Thymus (tissue), 11 donors: ENCODE data around the gene HIPK1. TPM values are rescaled to one million over a fixed set of nuclear protein-coding genes. Genes with fewer than 3 reads are reported as not detected.

Experiments used
- DNase-seq, 9 donors: peaks; one replicate each; pipeline ENCODE4 v3.0.0-alpha.2; 2013; ENCODE audit warnings: low spot score in 9 of 9, low read depth in 6 of 9, missing footprints in 1 of 9
- H3K27ac ChIP-seq, 2 donors: one replicate each; pipeline ENCODE4 v1.5.1; 2013; ENCODE audit warnings: control low read depth in 1 of 2, low read depth in 1 of 2, low read length in 1 of 2, mild to moderate bottlenecking in 1 of 2, moderate library complexity in 1 of 2
- H3K27me3 ChIP-seq, 2 donors: one replicate each; pipeline ENCODE4 v1.5.1; 2013; ENCODE audit warnings: low read length in 1 of 2; ENCODE audit not compliant: control insufficient read depth in 2 of 2, insufficient read depth in 1 of 2
- H3K36me3 ChIP-seq, 2 donors: one replicate each; pipeline ENCODE4 v1.5.1; 2013; ENCODE audit warnings: low read length in 1 of 2, mild to moderate bottlenecking in 1 of 2, moderate library complexity in 1 of 2; ENCODE audit not compliant: control insufficient read depth in 2 of 2, insufficient read depth in 2 of 2
- H3K4me1 ChIP-seq, 2 donors: one replicate each; pipeline ENCODE4 v1.5.1; 2013; ENCODE audit warnings: low read length in 2 of 2; ENCODE audit not compliant: control insufficient read depth in 2 of 2, insufficient read depth in 2 of 2
- H3K4me3 ChIP-seq, 2 donors: one replicate each; pipeline ENCODE4 v1.5.1; 2013; ENCODE audit warnings: low read length in 2 of 2, control low read depth in 1 of 2, mild to moderate bottlenecking in 1 of 2
- H3K9me3 ChIP-seq, 2 donors: one replicate each; pipeline ENCODE4 v1.5.1; 2013; ENCODE audit warnings: low read length in 1 of 2, mild to moderate bottlenecking in 1 of 2; ENCODE audit not compliant: control insufficient read depth in 2 of 2, insufficient read depth in 1 of 2
- WGBS: extraction: QIAGEN DNeasy Blood & Tissue Kit; methylation state at CpG from one replicate; pipeline ENCODE4 v1.1.7; 2013; 5-methylcytosine and 5-hydroxymethylcytosine counted together
- polyA plus RNA-seq: library from polyadenylated mRNA; stranded (reverse); fragments of 200-250 nt; gene quantifications from one replicate; pipeline ENCODE4 v1.2.3, GENCODE V29; 2013
- total RNA-seq: library from RNA; stranded (reverse); fragments of 120-200 nt; gene quantifications from one replicate; pipeline ENCODE4 v1.2.4, GENCODE V29; 2013
- donor health status: healthy.

The HIPK1 gene
- total and polyA plus RNA-seq, 2 donors = 30.1 to 40.6 TPM

DNA sequence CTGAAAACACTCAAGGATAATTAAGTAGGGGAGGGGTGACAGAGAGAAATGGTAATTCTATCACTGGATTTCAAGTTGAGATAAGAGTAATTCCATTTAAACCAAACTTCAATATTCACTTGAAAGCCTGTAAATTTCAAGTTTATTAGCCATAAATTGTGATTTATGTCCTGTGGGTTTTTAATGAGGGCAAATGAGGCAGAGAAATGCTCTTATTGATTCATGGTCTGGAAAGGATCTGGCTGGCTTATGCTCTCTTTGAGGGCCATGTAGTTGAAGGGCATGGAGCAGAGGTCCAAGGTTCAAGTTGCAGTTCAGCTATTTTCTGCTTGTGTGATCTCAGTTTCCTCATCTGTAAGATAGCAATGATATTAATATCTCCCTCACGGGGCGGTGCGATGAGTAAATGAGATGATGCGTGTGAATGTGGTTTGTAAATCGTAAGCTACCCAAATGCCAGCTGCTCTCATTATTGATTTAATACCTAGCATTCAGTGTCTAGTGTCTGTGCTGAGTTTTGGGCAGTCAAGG lies 62.4 kb downstream of the HIPK1 start:
- no peak for DNase-seq
- Histone ChIP-seq H3K36me3 (no peaks in the 10 kb centered on the region), H3K4me1 (no peaks in the 10 kb centered on the region), H3K9me3 (peaks cover 0 to 23% of the 10 kb centered on the region in 2 donors), H3K27ac (no peak overlapping the region), H3K27me3 (no peaks in the 10 kb centered on the region), H3K4me3 (no peak overlapping the region)
- 97% methylated on average over 5 of the region's 5 CpGs for WGBS

DNA sequence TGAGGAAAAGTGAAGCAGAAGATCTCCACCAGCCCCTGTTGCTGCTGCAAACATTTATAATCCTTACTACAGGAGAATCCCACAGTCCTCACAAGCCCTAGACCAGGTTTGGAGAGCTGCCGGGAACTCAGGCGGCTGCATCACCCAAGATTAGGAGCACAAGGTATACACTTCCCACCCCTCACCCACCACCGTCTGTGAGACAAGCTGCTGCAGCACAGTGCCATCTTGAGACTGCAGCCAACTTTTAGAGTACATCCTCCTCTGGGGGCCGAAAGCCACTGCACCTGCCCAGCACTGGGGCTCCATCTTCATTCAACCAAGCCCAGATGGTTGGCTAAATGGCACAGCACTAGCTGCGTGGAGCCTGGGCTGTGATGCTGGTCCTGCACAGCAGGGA lies 63.9 kb downstream of the HIPK1 start:
- Histone ChIP-seq H3K4me3 (no peak overlapping the region), H3K36me3 (no peaks in the 10 kb centered on the region), H3K9me3 (peaks cover 0 to 23% of the 10 kb centered on the region in 2 donors), H3K27me3 (no peaks in the 10 kb centered on the region), H3K27ac (no peak overlapping the region), H3K4me1 (no peaks in the 10 kb centered on the region)
- no peak for DNase-seq
- 98% methylated on average over 5 of the region's 5 CpGs for WGBS

DNA sequence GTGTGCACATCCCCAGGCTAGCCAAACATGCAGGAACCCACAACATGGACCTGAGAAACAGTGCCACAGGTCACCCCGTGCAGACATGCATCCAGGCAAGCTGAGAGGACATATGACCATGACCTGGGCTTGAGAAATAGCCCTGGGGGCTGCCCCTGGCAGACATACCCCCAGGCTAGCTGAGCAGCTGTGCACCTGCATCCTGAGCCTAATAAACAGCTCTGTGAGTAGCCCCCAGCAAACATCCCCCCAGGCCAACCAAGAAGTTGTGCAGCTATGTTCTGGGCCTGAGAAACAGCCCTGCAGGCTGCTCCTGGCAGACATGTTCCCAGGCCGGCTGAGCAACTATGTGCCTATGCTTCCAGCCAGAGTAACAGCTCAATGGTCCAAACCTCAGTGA lies 64.6 kb downstream of the HIPK1 start:
- no peak overlapping the region for H3K27ac ChIP-seq
- WGBS = 92% methylated on average over 2 of the region's 2 CpGs
- no peaks in the 10 kb centered on the region for H3K36me3 ChIP-seq
- H3K9me3 ChIP-seq = peaks cover 0 to 21% of the 10 kb centered on the region in 2 donors
- DNase-seq = no peak
- H3K4me3 ChIP-seq = no peak overlapping the region
- H3K4me1 ChIP-seq = no peaks in the 10 kb centered on the region
- no peaks in the 10 kb centered on the region for H3K27me3 ChIP-seq

DNA sequence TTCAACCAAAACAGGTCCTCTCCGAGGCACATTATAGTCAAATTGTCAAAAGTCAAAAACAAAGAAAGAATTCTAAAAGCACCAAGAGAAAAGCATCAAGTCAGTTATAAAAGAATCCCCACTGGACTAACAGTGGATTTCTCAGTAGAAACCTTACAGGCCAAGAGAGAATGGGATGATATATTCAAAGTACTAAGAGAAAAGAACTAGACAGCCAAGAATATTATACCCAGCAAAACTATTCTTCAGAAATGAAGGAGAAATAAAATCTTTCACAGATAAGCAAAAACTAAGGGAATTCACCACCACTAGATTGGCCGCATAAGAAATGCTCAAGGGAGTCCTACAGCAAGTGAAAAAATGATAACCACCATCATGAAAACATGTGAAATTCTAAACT lies 66.3 kb downstream of the HIPK1 start:
- H3K4me3 ChIP-seq = no peak overlapping the region
- H3K9me3 ChIP-seq = peaks cover 0 to 18% of the 10 kb centered on the region in 2 donors
- H3K27me3 ChIP-seq = no peaks in the 10 kb centered on the region
- no peak for DNase-seq
- H3K36me3 ChIP-seq = no peaks in the 10 kb centered on the region
- WGBS = 95% methylated on average over 2 of the region's 2 CpGs
- H3K27ac ChIP-seq = no peak overlapping the region
- H3K4me1 ChIP-seq = no peaks in the 10 kb centered on the region

DNA sequence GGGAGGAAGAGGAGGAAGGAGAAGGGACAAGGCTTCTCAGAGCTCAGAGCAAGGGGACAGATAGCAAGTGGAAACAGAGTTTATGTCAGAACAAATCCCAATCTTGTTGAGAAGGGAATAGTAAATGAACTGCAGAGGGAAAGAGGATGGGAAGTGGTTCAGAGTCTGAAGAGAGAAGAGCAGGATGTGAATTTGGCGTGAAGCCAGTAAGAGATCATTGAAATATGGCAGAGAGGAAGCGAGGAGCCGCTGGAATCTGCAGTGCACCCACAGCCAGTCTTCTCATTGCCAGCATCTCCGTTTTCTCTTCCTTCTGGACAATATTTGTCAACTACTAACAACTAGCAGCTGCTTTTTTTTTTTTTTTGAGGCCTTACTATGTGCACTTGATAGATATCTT lies 69.2 kb downstream of the HIPK1 start:
- 22% methylated on average over 4 of the region's 4 CpGs for WGBS
- no peaks in the 10 kb centered on the region for H3K4me1 ChIP-seq
- H3K9me3 ChIP-seq = peaks cover 0 to 18% of the 10 kb centered on the region in 2 donors
- no peak overlapping the region for H3K27ac ChIP-seq
- H3K36me3 ChIP-seq = no peaks in the 10 kb centered on the region
- no peak overlapping the region for H3K4me3 ChIP-seq
- H3K27me3 ChIP-seq = no peaks in the 10 kb centered on the region
- no peak for DNase-seq

DNA sequence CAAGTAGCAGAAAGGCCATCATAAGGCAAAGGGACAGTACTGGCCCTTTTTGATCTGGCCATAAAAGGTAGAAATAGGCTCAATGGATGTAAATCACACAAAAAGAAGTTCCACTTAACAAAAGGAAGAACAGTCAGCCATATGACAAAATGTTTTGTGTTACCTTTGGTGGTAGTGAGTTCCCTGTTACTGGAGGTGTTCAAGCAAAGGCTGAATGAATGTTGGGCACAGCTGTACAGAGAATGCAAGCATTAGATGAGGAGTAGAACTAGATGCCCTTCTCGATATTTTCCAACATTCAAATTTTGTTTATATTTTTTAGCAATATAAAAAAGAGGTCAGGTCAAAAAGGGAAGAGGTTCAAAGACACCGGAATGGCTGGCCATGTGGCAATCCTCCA lies 70.1 kb downstream of the HIPK1 start:
- H3K4me3 ChIP-seq = no peak overlapping the region
- no peaks in the 10 kb centered on the region for H3K4me1 ChIP-seq
- H3K27me3 ChIP-seq = no peaks in the 10 kb centered on the region
- H3K36me3 ChIP-seq = no peaks in the 10 kb centered on the region
- peaks cover 0 to 11% of the 10 kb centered on the region in 2 donors for H3K9me3 ChIP-seq
- no peak for DNase-seq
- WGBS = 96% methylated on average over 2 of the region's 2 CpGs
- H3K27ac ChIP-seq = no peak overlapping the region

DNA sequence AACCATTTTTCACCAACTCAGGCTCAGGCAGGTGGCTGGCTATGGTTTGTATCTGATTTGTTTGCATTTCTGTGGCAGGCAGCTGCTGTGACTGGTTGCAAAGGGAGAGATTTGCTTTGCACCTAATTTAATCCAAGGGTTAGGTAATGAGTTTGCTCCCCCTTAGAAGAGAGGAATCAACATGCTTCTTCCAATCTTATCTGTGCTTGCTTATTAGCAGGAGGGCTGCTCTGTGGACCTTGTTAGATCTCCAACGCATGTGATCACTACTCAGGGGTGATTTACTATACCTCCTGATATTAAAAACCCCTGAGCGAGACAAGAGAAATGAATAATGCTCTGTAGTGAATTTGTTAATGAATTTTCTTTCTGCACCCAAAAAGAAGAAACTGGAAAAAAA lies 70.7 kb downstream of the HIPK1 start:
- no peaks in the 10 kb centered on the region for H3K36me3 ChIP-seq
- H3K4me1 ChIP-seq = no peaks in the 10 kb centered on the region
- no peaks in the 10 kb centered on the region for H3K27me3 ChIP-seq
- DNase-seq = no peak
- H3K4me3 ChIP-seq = no peak overlapping the region
- peaks cover 0 to 9% of the 10 kb centered on the region in 2 donors for H3K9me3 ChIP-seq
- no peak overlapping the region for H3K27ac ChIP-seq
- 93% methylated on average over 2 of the region's 2 CpGs for WGBS

DNA sequence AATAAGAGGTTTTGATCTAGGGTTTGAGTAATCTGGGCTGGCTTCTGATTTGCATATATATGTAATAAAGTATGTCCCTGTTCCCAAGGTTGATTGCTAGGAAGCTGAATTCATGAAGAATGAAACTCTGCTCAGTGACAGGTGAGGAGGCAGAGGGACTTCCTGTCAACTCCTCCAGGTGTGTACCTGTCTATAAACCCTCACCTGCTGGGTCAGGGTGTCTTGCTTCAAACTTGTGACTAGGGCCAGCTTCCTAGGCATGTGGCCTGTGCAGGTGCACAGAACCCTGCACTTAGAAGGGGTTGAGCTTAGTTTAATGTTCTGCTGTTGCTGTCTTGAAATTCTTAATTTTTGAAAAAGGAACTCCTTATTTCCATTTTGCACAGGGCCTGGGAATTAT lies 71.3 kb downstream of the HIPK1 start:
- no peaks in the 10 kb centered on the region for H3K27me3 ChIP-seq
- H3K4me1 ChIP-seq = no peaks in the 10 kb centered on the region
- peaks cover 0 to 5% of the 10 kb centered on the region in 2 donors for H3K9me3 ChIP-seq
- H3K27ac ChIP-seq = no peak overlapping the region
- no peak overlapping the region for H3K4me3 ChIP-seq
- DNase-seq = no peak
- no peaks in the 10 kb centered on the region for H3K36me3 ChIP-seq

DNA sequence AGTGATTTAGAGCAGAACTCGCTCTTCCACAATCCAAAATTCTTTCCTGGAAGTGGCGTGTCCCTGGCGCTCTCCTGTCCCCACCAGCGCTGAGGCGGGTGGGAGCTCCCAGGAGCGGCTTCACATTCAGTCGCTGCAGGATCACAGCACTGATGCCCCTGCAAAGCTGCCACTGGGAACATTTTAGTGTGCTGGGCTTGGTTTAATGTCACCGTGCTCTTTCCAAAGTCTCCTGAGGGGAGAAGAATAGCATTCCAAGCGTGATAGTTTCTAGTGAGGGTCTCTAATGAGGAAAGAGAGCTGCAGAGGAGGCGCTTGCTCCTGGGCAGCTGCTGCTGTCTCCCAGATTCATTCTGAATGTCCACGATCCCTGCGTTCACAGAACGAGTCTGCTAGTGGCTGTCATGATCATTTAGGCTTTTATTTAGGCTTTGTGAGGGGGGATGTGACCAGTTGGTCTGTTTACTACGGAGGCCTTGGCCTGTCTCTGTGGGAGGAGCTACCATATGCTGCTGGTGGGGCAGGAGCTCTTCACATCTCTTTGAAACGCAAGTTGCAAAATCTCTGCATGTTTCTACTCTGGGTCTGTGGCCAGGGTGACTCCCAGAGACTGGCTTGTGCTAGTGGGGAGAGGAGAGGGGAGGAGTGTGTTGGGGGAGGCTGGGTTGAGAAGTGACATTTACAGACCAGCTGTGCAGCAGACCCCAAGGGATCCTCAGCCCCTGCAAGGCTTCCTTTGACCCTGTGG lies 73.5 kb downstream of the HIPK1 start:
- Histone ChIP-seq H3K4me1 (no peaks in the 10 kb centered on the region), H3K36me3 (no peaks in the 10 kb centered on the region), H3K27me3 (no peaks in the 10 kb centered on the region), H3K27ac (no peak overlapping the region), H3K9me3 (peaks cover 0 to 3% of the 10 kb centered on the region in 2 donors), H3K4me3 (no peak overlapping the region)
- 91% methylated on average over 15 of the region's 15 CpGs for WGBS
- no peak for DNase-seq
